SK-N-SH treated with all-trans-retinoic acid at 6 μM for 48 hours (cell line): Measurements from ENCODE around the gene PCYT1B.

Experiments used
- ATAC-seq: fragments of 200-7000 bp; cut with Tn5 transposase; 3 replicates; pipeline ENCODE4 v1.9.1; 2020; ENCODE audit warnings: mild to moderate bottlenecking, moderate library complexity
- ARNTL ChIP-seq: fragments of 450-650 bp; formaldehyde crosslinking; IDR thresholded peaks from 2 replicates; pipeline ENCODE4 v1.5.0; 2020; ENCODE audit warnings: low read depth, mild to moderate bottlenecking, moderate library complexity, borderline replicate concordance
- BACH2 ChIP-seq: fragments of 250-450 bp; sonication (Bioruptor Pico); IDR thresholded peaks from 2 replicates; pipeline ENCODE4 v1.9.0; 2021; ENCODE audit warnings: mild to moderate bottlenecking, borderline replicate concordance
- CSDC2 ChIP-seq: fragments of 250-450 bp; sonication (Bioruptor Pico); IDR thresholded peaks from 2 replicates; pipeline ENCODE4 v1.5.0; 2020; ENCODE audit warnings: mild to moderate bottlenecking, moderate library complexity
- ESRRG ChIP-seq: fragments of 250-450 bp; sonication (Bioruptor Pico); IDR thresholded peaks from 2 replicates; pipeline ENCODE4 v1.6.1; 2021; ENCODE audit warnings: mild to moderate bottlenecking
- GLIS3 ChIP-seq: fragments of 250-450 bp; sonication (Bioruptor Pico); IDR thresholded peaks from 2 replicates; pipeline ENCODE4 v1.5.0; 2020; ENCODE audit warnings: mild to moderate bottlenecking, moderate library complexity
- ISL1 ChIP-seq: fragments of 250-450 bp; sonication (Bioruptor Pico); IDR thresholded peaks from 2 replicates; pipeline ENCODE4 v2.1.2; 2022; ENCODE audit warnings: mild to moderate bottlenecking, moderate library complexity
- OSR1 ChIP-seq: fragments of 250-450 bp; sonication (Bioruptor Pico); IDR thresholded peaks from 2 replicates; pipeline ENCODE4 v1.8.0; 2022; ENCODE audit warnings: moderate library complexity, mild to moderate bottlenecking, inconsistent platforms
- PPARA ChIP-seq: fragments of 250-450 bp; sonication (Bioruptor Pico); IDR thresholded peaks from 2 replicates; pipeline ENCODE4 v1.5.0; 2020; ENCODE audit warnings: mild to moderate bottlenecking, borderline replicate concordance
- RARB ChIP-seq: fragments of 250-450 bp; sonication (Bioruptor Pico); IDR thresholded peaks from 2 replicates; pipeline ENCODE4 v1.8.0; 2021; ENCODE audit warnings: mild to moderate bottlenecking, moderate library complexity
- TOX ChIP-seq: fragments of 250-450 bp; sonication (Bioruptor Pico); IDR thresholded peaks from 2 replicates; pipeline ENCODE4 v1.8.0; 2021; ENCODE audit warnings: mild to moderate bottlenecking, moderate library complexity, borderline replicate concordance
- ZFP30 ChIP-seq: fragments of 450-650 bp; formaldehyde crosslinking; IDR thresholded peaks from 2 replicates; pipeline ENCODE4 v1.5.0; 2022; ENCODE audit warnings: mild to moderate bottlenecking, moderate library complexity
- ZNF565 ChIP-seq: fragments of 450-650 bp; formaldehyde crosslinking; conservative IDR thresholded peaks from 2 replicates; pipeline ENCODE4 v1.5.0; 2020; ENCODE audit warnings: low read depth, mild to moderate bottlenecking, moderate library complexity
- ZNF70 ChIP-seq: fragments of 450-650 bp; formaldehyde crosslinking; IDR thresholded peaks from 2 replicates; pipeline ENCODE4 v1.5.0; 2020; ENCODE audit warnings: mild to moderate bottlenecking, moderate library complexity
- ZNF8 ChIP-seq: fragments of 450-650 bp; formaldehyde crosslinking; IDR thresholded peaks from 2 replicates; pipeline ENCODE4 v1.5.0; 2020; ENCODE audit warnings: mild to moderate bottlenecking, moderate library complexity
- TF ChIP-seq, protein P1 (sequence below): fragments of 250-450 bp; sonication (Bioruptor Pico); IDR thresholded peaks from 2 replicates; pipeline ENCODE4 v1.5.1; 2020; ENCODE audit warnings: low read depth, mild to moderate bottlenecking, moderate library complexity
- TF ChIP-seq, protein P2 (sequence below): fragments of 250-450 bp; sonication (Bioruptor Pico); IDR thresholded peaks from 2 replicates; pipeline ENCODE4 v1.8.0; 2021; ENCODE audit warnings: low read depth, mild to moderate bottlenecking, moderate library complexity, borderline replicate concordance
- TF ChIP-seq, protein P3 (sequence below): fragments of 250-450 bp; sonication (Bioruptor Pico); IDR thresholded peaks from 2 replicates; pipeline ENCODE4 v1.5.0; 2020; ENCODE audit warnings: mild to moderate bottlenecking, moderate library complexity
- TF ChIP-seq, protein P4 (sequence below): fragments of 250-450 bp; sonication (Bioruptor Pico); IDR thresholded peaks from 2 replicates; pipeline ENCODE4 v1.5.1; 2021; ENCODE audit warnings: mild to moderate bottlenecking, moderate library complexity
- TF ChIP-seq, protein P5 (sequence below): fragments of 250-450 bp; sonication (Bioruptor Pico); IDR thresholded peaks from 2 replicates; pipeline ENCODE4 v1.8.0; 2020; ENCODE audit warnings: mild to moderate bottlenecking, moderate library complexity, borderline replicate concordance

The PCYT1B gene

DNA sequence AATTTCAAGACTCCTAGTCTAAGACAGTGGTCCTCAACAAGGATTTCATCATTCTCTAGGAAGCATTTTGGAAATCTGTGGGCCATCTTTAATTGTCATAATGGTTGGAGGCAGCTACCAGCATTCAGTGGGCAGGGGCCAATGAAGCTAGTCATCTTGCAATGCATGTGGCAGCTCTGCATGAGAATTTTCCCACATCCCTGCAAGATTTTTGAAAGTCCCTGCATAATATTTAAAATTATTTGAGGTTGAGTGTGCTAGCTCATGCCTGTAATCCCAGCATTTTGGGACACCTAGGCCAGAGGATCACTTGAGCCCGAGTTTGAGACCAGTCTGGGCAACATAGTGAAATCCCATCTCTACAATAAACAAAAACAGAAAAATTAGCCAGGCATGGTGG is 44.0 kb downstream of the PCYT1B start:
- TF ChIP-seq TOX (CRISPR knock-in tag): no peak
- no peak for TF ChIP-seq ZNF565
- TF ChIP-seq, protein P1, sequence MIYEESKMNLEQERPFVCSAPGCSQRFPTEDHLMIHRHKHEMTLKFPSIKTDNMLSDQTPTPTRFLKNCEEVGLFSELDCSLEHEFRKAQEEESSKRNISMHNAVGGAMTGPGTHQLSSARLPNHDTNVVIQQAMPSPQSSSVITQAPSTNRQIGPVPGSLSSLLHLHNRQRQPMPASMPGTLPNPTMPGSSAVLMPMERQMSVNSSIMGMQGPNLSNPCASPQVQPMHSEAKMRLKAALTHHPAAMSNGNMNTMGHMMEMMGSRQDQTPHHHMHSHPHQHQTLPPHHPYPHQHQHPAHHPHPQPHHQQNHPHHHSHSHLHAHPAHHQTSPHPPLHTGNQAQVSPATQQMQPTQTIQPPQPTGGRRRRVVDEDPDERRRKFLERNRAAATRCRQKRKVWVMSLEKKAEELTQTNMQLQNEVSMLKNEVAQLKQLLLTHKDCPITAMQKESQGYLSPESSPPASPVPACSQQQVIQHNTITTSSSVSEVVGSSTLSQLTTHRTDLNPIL (CRISPR knock-in tag): no peak
- no peak for TF ChIP-seq CSDC2
- TF ChIP-seq, protein P2, sequence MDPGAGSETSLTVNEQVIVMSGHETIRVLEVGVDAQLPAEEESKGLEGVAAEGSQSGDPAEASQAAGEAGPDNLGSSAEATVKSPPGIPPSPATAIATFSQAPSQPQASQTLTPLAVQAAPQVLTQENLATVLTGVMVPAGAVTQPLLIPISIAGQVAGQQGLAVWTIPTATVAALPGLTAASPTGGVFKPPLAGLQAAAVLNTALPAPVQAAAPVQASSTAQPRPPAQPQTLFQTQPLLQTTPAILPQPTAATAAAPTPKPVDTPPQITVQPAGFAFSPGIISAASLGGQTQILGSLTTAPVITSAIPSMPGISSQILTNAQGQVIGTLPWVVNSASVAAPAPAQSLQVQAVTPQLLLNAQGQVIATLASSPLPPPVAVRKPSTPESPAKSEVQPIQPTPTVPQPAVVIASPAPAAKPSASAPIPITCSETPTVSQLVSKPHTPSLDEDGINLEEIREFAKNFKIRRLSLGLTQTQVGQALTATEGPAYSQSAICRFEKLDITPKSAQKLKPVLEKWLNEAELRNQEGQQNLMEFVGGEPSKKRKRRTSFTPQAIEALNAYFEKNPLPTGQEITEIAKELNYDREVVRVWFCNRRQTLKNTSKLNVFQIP (CRISPR knock-in tag): no peak
- TF ChIP-seq, protein P3, sequence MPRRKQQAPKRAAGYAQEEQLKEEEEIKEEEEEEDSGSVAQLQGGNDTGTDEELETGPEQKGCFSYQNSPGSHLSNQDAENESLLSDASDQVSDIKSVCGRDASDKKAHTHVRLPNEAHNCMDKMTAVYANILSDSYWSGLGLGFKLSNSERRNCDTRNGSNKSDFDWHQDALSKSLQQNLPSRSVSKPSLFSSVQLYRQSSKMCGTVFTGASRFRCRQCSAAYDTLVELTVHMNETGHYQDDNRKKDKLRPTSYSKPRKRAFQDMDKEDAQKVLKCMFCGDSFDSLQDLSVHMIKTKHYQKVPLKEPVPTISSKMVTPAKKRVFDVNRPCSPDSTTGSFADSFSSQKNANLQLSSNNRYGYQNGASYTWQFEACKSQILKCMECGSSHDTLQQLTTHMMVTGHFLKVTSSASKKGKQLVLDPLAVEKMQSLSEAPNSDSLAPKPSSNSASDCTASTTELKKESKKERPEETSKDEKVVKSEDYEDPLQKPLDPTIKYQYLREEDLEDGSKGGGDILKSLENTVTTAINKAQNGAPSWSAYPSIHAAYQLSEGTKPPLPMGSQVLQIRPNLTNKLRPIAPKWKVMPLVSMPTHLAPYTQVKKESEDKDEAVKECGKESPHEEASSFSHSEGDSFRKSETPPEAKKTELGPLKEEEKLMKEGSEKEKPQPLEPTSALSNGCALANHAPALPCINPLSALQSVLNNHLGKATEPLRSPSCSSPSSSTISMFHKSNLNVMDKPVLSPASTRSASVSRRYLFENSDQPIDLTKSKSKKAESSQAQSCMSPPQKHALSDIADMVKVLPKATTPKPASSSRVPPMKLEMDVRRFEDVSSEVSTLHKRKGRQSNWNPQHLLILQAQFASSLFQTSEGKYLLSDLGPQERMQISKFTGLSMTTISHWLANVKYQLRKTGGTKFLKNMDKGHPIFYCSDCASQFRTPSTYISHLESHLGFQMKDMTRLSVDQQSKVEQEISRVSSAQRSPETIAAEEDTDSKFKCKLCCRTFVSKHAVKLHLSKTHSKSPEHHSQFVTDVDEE: no peak
- no peak for TF ChIP-seq ZFP30 (CRISPR knock-in tag)
- TF ChIP-seq PPARA (CRISPR knock-in tag): no peak
- TF ChIP-seq BACH2 (CRISPR knock-in tag): no peak
- TF ChIP-seq RARB (CRISPR knock-in tag): no peak
- no peak for TF ChIP-seq ZNF70 (CRISPR knock-in tag)
- no peak for TF ChIP-seq GLIS3 (CRISPR knock-in tag)
- TF ChIP-seq OSR1 (CRISPR knock-in tag): no peak
- ATAC-seq: no peak

DNA sequence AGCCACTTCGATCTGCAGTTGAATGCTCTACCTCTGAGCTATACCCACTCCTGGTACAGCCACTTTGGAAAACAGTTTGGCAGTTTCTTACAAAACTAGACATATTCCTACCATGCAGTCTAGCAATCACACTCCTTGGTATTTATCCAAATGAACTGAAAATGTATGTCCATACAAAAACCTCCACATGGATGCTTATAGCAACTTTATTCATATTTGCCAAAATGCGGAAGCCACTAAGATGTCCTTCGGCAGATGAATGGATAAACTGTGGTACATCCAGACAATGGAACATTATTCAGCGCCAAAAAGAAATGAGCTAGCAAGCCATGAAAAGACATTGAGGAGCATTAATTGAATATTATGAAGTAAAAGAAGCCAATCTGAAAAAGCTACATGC is 45.3 kb downstream of the PCYT1B start:
- ATAC-seq: no peak
- TF ChIP-seq BACH2 (CRISPR knock-in tag) (no peak), ZFP30 (CRISPR knock-in tag) (no peak), ISL1 (CRISPR knock-in tag) (no peak), TOX (CRISPR knock-in tag) (no peak), ARNTL (CRISPR knock-in tag) (no peak), ZNF8 (no peak), ESRRG (no peak)
- TF ChIP-seq, protein P4, sequence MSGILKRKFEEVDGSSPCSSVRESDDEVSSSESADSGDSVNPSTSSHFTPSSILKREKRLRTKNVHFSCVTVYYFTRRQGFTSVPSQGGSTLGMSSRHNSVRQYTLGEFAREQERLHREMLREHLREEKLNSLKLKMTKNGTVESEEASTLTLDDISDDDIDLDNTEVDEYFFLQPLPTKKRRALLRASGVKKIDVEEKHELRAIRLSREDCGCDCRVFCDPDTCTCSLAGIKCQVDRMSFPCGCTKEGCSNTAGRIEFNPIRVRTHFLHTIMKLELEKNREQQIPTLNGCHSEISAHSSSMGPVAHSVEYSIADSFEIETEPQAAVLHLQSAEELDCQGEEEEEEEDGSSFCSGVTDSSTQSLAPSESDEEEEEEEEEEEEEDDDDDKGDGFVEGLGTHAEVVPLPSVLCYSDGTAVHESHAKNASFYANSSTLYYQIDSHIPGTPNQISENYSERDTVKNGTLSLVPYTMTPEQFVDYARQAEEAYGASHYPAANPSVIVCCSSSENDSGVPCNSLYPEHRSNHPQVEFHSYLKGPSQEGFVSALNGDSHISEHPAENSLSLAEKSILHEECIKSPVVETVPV (CRISPR knock-in tag): no peak
- TF ChIP-seq, protein P5, sequence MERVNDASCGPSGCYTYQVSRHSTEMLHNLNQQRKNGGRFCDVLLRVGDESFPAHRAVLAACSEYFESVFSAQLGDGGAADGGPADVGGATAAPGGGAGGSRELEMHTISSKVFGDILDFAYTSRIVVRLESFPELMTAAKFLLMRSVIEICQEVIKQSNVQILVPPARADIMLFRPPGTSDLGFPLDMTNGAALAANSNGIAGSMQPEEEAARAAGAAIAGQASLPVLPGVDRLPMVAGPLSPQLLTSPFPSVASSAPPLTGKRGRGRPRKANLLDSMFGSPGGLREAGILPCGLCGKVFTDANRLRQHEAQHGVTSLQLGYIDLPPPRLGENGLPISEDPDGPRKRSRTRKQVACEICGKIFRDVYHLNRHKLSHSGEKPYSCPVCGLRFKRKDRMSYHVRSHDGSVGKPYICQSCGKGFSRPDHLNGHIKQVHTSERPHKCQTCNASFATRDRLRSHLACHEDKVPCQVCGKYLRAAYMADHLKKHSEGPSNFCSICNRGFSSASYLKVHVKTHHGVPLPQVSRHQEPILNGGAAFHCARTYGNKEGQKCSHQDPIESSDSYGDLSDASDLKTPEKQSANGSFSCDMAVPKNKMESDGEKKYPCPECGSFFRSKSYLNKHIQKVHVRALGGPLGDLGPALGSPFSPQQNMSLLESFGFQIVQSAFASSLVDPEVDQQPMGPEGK (CRISPR knock-in tag): no peak
- TF ChIP-seq, protein P2 (CRISPR knock-in tag): no peak
- TF ChIP-seq, protein P1 (CRISPR knock-in tag): no peak
